DMS153 (cell line): Measurements from ENCODE around the gene FAM210B.
A peak's percentile ranks its signal among the peaks of the same experiment; 100 is the strongest.
"Not testable (repeated sequence)": the region's sequence is repeated elsewhere in the genome, so short reads cannot be mapped to it uniquely, and the experiment has no call there.

ENCODE experiments used
- DNase-seq: peaks from one replicate; lab custom pipeline; 2025; lab: John Stamatoyannopoulos, UW

FAM210B gene, protein sequence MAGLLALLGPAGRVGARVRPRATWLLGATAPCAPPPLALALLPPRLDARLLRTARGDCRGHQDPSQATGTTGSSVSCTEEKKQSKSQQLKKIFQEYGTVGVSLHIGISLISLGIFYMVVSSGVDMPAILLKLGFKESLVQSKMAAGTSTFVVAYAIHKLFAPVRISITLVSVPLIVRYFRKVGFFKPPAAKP

GRCh38 chr20:56358600-56359211, at the start of gene FAM210B:
Gene FAM210B, plus strand, starts transcription at chr20:56358974. Its CDS starts 32 bp downstream, at chr20:56359006.
- peak; percentile 81 for DNase-seq

DNA sequence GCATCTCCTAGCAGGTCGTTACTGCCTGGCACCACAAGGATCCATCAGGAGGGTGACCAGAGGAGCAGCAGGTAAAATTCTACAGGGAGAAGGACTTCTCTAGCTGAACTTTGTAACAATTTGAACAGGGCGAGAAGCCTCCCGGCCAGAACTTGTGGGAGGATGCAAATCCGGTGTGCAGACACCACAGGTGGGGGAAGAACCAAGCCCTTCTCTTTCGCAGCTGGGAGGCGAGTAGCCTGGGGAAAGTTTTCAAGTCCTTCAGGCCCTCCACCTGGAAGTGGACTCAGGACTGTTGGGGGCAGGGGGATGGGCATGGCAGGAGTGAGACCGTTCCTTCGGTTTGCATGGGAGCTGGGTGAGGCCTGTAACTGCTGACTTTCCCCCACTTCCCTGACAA, 42.7 kb upstream of the FAM210B start:
- DNase-seq = no peak

GRCh38 chr20:56316483-56316882, 42.3 kb upstream of the FAM210B start:
- DNase-seq = no peak

- no peak for DNase-seq
Measured at GRCh38 chr20:56322681-56323080, 36.1 kb upstream of the FAM210B start.

DNA sequence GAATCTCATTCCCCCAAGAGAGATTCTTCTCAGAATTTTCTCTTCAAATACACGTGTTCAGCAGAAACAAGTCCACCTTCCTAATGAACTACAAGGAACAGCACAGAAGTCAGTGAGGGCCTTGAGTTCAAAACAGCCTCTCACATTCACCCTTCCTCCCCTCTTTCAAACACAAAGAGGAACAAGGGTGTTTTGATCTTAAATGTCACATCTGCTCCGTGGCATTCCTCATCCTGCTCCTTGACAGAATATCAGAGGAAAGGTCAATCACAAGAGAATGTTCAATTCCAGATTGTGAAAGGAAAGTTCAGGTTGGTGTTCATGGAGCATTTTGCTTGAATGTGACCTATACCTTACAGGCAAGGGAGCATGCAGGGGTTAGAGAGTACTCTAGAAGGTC, 35.6 kb upstream of the FAM210B start:
- no peak for DNase-seq

DNA sequence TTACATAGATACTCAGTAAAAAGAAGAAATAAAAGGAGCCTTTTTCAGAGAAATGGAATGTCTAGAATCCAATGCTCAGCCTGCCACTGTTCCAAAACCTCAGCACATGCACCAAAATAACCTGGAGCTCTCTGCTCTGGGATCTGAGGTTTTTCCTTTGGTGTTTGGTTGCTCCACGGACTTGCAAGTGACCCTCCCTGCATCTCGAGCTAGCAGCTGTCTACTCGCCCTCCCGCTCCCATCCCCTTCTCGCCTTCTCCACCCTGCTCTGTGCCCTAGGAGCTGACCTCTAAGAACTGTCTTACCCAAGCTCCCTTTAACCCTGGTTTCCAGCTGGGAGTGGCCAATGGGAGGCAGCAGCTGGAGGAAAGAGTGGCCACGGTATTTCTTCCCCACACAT, 35.1 kb upstream of the FAM210B start:
- no peak for DNase-seq

- DNase-seq = no peak
Measured at GRCh38 chr20:56324806-56325205, 34.0 kb upstream of the FAM210B start.

DNA sequence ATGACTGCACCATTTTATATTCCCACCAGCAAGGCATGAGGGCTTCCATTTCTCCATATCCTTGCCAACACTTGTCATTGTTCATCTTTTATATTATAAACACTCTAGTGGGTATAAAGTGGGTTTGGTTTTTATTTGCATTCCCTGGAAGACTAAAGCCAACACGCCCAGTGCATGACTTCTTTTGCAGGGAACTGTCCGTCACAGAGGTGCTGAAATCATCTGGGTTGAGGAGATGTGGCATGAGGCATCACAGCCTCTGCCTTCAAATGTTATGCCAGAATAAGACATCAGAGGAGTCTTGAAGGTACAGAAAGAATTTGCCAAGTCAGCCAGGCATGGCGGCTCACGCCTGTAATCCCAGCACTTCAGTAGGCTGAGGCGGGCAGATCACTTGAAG, 29.9 kb upstream of the FAM210B start:
- no peak for DNase-seq

GRCh38 chr20:56336709-56337108, 22.1 kb upstream of the FAM210B start:
- not testable (repeated sequence) for DNase-seq

DNA sequence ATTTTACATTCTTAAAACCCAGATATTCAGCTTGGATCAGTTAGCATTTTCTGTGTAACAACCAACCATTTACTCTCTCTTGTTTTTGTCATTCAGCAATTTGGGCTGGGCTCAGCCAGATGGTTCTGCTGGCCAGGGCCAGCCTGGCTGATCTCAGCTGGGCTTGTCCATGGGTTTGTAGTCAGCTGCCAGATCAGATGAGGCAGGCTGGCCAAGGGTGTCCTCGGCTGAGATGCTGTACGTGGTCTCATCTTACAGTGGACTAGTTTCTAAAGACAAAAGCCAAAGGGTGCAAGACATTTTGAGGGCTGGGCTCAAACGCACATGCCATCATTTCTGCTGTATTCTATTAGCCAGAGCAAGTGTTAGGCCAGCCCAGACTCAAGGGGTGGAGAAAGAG, 16.0 kb upstream of the FAM210B start:
- no peak for DNase-seq

GRCh38 chr20:56343861-56344381, 14.9 kb upstream of the FAM210B start:
- DNase-seq = no peak

GRCh38 chr20:56345911-56346310, 12.9 kb upstream of the FAM210B start:
- DNase-seq = no peak

- DNase-seq = no peak
Measured at GRCh38 chr20:56347628-56348304, 11.0 kb upstream of the FAM210B start.

GRCh38 chr20:56348305-56348693, 10.5 kb upstream of the FAM210B start:
- DNase-seq = peak; percentile 15

GRCh38 chr20:56348746-56349145, 10.0 kb upstream of the FAM210B start:
- DNase-seq = no peak

DNA sequence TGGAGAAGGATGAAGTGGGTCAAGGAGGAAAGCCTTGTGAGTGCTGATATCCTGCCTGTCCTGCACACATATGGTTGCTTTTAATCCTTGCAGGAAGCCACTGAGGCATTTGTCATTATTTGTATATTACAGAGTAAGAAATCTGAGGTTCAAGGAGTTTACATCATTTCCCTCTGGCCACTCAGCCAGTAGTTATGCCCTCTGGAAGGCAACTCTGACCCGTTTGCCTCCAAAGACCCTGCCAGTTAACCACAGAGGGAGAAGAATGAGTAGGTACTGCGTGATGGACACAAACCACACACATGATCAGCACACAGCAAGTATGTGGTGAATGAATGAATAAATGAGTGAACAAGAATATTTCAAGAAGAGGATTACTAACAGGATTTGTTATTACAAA, 7.9 kb upstream of the FAM210B start:
- no peak for DNase-seq

- no peak for DNase-seq
Measured at GRCh38 chr20:56352345-56353055, 6.3 kb upstream of the FAM210B start.

GRCh38 chr20:56353356-56353755, 5.4 kb upstream of the FAM210B start:
- DNase-seq = no peak

- no peak for DNase-seq
Measured at GRCh38 chr20:56358070-56358469, 704 bp upstream of the FAM210B start.

DNA sequence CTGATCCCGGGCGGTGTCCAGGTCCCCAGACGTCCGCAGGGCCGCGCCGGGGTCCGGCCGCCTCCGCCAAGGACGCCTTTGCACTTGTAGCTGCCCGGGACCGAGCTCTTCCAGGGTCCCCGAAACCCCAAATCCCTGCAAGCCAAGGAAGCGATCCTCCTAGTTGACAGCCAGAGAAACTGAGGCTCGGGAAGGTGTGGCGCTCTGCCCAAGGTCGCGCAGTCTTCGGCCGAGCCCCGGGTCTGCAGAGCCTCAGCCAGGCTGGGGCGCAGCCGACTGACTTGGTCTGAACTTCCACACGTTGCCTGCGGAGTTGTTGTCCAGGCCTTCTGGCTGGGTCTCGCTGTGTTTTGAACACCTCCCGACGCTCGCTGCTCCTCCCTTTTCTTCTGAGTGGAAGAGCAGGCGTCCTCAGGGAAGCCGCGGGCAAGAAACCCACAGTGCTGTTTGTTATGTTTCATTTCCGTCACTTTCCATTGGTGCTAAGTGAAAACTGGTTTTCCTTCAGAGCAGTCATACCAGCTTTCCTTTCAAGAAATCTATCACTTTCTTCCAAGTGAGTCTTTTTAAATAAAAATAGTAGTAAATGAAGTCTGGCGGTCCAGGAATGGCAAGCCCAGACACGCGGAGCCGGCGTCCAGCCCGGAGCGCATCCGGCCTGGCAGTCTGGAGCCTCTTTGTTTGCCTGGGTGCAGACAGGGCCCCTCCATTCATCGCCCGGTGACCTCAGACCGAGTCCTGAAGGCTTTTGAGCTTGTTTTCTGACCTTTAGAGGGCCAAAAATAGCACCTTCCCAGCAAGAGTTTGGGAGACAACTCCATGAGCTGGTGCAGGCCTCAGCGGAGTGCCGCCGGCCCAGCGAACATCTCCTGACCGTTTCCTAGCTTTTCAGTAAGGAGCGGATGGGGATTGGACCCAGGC, 698 bp downstream of the FAM210B start:
- peak; percentile 33 for DNase-seq

- DNase-seq = no peak
Measured at GRCh38 chr20:56360133-56360907, 1.5 kb downstream of the FAM210B start.
